HepG2 (cell line): ENCODE results near the gene PRXL2A. TPM values are rescaled to one million over a fixed set of nuclear protein-coding genes. Genes with fewer than 3 reads are reported as not detected.

Experiments
- ATF7 ChIP-seq, 2 experiments: fragments of 450-650 bp in 1 of 2; sonication (generic) in 1 of 2; formaldehyde crosslinking in 1 of 2; IDR thresholded peaks; 2 replicates each; pipeline versions ENCODE4 v1.4.0 to v1.6.1; 2016 to 2020; ENCODE audit warnings: antibody characterized with exemption in 1 of 2, mild to moderate bottlenecking in 1 of 2, missing genetic modification reagents in 1 of 2
- ATM ChIP-seq: fragments of 450-650 bp; IDR thresholded peaks from 2 replicates; pipeline ENCODE4 v1.7.1; 2017; ENCODE audit warnings: mild to moderate bottlenecking, borderline replicate concordance
- DPF2 ChIP-seq: sonication (generic); formaldehyde crosslinking; IDR thresholded peaks from 2 replicates; pipeline ENCODE4 v1.4.0; 2020; ENCODE audit warnings: mild to moderate bottlenecking, low read depth, missing genetic modification reagents, borderline replicate concordance
- FLYWCH1 ChIP-seq: sonication (generic); formaldehyde crosslinking; IDR thresholded peaks from 2 replicates; pipeline ENCODE4 v1.8.1; 2023; ENCODE audit warnings: mild to moderate bottlenecking, missing genetic modification reagents
- FOSL2 ChIP-seq: sonication (generic); formaldehyde crosslinking; IDR thresholded peaks from 2 replicates; pipeline ENCODE4 v1.4.0; 2020; ENCODE audit warnings: missing genetic modification reagents
- HNRNPLL ChIP-seq: fragments of 200-400 bp; formaldehyde crosslinking; IDR thresholded peaks from 2 replicates; pipeline ENCODE4 v1.6.1; 2017; ENCODE audit warnings: mild to moderate bottlenecking, low read depth, low read length; ENCODE audit not compliant: poor library complexity, severe bottlenecking
- HOXA5 ChIP-seq: sonication (generic); formaldehyde crosslinking; IDR thresholded peaks from 2 replicates; pipeline ENCODE4 v1.4.0; 2020; ENCODE audit warnings: missing genetic modification reagents
- MAFK ChIP-seq, 2 experiments: IDR thresholded peaks in 1 of 2; conservative IDR thresholded peaks in 1 of 2; 2 replicates each; pipeline ENCODE4 v1.6.1; 2011; ENCODE audit warnings: improper control_type of control experiment in 2 of 2, low read length in 2 of 2
- MBNL3 ChIP-seq: fragments of 250-450 bp; sonication (Bioruptor Pico); conservative IDR thresholded peaks from 2 replicates; pipeline ENCODE4 v1.8.0; 2022; ENCODE audit warnings: mild to moderate bottlenecking, inconsistent platforms
- MTA1 ChIP-seq: sonication (generic); formaldehyde crosslinking; IDR thresholded peaks from 2 replicates; pipeline ENCODE4 v1.4.0; 2020; ENCODE audit warnings: missing genetic modification reagents, mild to moderate bottlenecking, borderline replicate concordance
- NFIB ChIP-seq: sonication (generic); formaldehyde crosslinking; IDR thresholded peaks from 2 replicates; pipeline ENCODE4 v1.9.0; 2021; ENCODE audit warnings: missing genetic modification reagents, mild to moderate bottlenecking, borderline replicate concordance
- PCBP1 ChIP-seq: fragments of 200-400 bp; formaldehyde crosslinking; IDR thresholded peaks from 2 replicates; pipeline ENCODE4 v1.6.1; 2017; ENCODE audit warnings: mild to moderate bottlenecking, low read depth, low read length, borderline replicate concordance
- POLR2G ChIP-seq: fragments of 200-400 bp; formaldehyde crosslinking; IDR thresholded peaks from 2 replicates; pipeline ENCODE4 v1.6.1; 2018; ENCODE audit warnings: mild to moderate bottlenecking, low read depth, low read length, moderate library complexity
- RBM22 ChIP-seq: fragments of 200-400 bp; formaldehyde crosslinking; optimal IDR thresholded peaks from 2 replicates; pipeline ENCODE3; 2017; ENCODE audit warnings: mild to moderate bottlenecking, low read length, moderate library complexity
- RELA ChIP-seq: sonication (generic); formaldehyde crosslinking; IDR thresholded peaks from 2 replicates; pipeline ENCODE4 v1.4.0; 2020; ENCODE audit warnings: missing genetic modification reagents
- SMC3 ChIP-seq: IDR thresholded peaks from 2 replicates; pipeline ENCODE4 v1.6.1; 2011; ENCODE audit warnings: low read length, improper control_type of control experiment
- SPEN ChIP-seq: sonication (generic); formaldehyde crosslinking; IDR thresholded peaks from 2 replicates; pipeline ENCODE4 v1.5.1; 2020; ENCODE audit warnings: low read depth, mild to moderate bottlenecking, missing genetic modification reagents
- SRSF9 ChIP-seq: fragments of 200-400 bp; formaldehyde crosslinking; IDR thresholded peaks from 2 replicates; pipeline ENCODE4 v1.6.1; 2018; ENCODE audit warnings: borderline replicate concordance, mild to moderate bottlenecking, low read depth, low read length; ENCODE audit not compliant: insufficient read depth, poor library complexity, severe bottlenecking
- TSC22D2 ChIP-seq: sonication (generic); formaldehyde crosslinking; IDR thresholded peaks from 2 replicates; pipeline ENCODE4 v1.5.1; 2020; ENCODE audit warnings: missing genetic modification reagents, mild to moderate bottlenecking, borderline replicate concordance
- ZFYVE20 ChIP-seq: sonication (generic); formaldehyde crosslinking; IDR thresholded peaks from 2 replicates; pipeline ENCODE4 v1.8.0; 2023; ENCODE audit warnings: low read depth, mild to moderate bottlenecking, moderate library complexity, missing genetic modification reagents, borderline replicate concordance
- ZNF20 ChIP-seq: sonication (generic); formaldehyde crosslinking; IDR thresholded peaks from 2 replicates; pipeline ENCODE4 v1.4.0; 2020; ENCODE audit warnings: mild to moderate bottlenecking, moderate library complexity, missing genetic modification reagents
- ZNF724P ChIP-seq: sonication (generic); formaldehyde crosslinking; IDR thresholded peaks from 2 replicates; pipeline ENCODE4 v1.8.0; 2022; ENCODE audit warnings: missing genetic modification reagents, borderline replicate concordance
- ZNF781 ChIP-seq: sonication (generic); formaldehyde crosslinking; IDR thresholded peaks from 2 replicates; pipeline ENCODE4 v1.5.1; 2020; ENCODE audit warnings: borderline replicate concordance, mild to moderate bottlenecking, missing genetic modification reagents; ENCODE audit errors: not compliant biosample characterization
- ZNF841 ChIP-seq: sonication (generic); formaldehyde crosslinking; IDR thresholded peaks from 2 replicates; pipeline ENCODE4 v1.8.1; 2023; ENCODE audit warnings: missing genetic modification reagents, borderline replicate concordance
- ZSCAN9 ChIP-seq: IDR thresholded peaks from 2 replicates; pipeline ENCODE4 v1.6.1; 2016; ENCODE audit warnings: borderline replicate concordance
- polyA plus RNA-seq, 8 experiments: library from polyadenylated mRNA; depleted of rRNA in 3 of 8; stranded (reverse) in 7 of 8; unstranded in 1 of 8; fragments of >200 nt; fragmentation: Illumina TruSeq in 4 of 8; extraction: Trizol in 4 of 8; gene quantifications; 2 replicates each; pipeline versions ENCODE4 v1.2.1 to v1.2.3, GENCODE V29; 2011 to 2016; ENCODE audit warnings: low read depth in 4 of 8, missing spikeins in 1 of 8, mixed read lengths in 1 of 8; ENCODE audit not compliant: insufficient read depth in 1 of 8
- total RNA-seq, 5 experiments: library from RNA; depleted of rRNA; stranded (reverse); fragments of >200 nt; fragmentation: Illumina TruSeq; extraction: Trizol; gene quantifications; 2 replicates each; pipeline ENCODE4 v1.2.3, GENCODE V29; 2016; ENCODE audit warnings: low read depth in 1 of 5
- TF ChIP-seq, protein P1 (sequence below): sonication (generic); formaldehyde crosslinking; conservative IDR thresholded peaks from 2 replicates; pipeline ENCODE4 v1.5.0; 2020; ENCODE audit warnings: missing genetic modification reagents
- TF ChIP-seq, protein P2 (sequence below): sonication (generic); formaldehyde crosslinking; conservative IDR thresholded peaks from 2 replicates; pipeline ENCODE4 v1.4.0; 2020; ENCODE audit warnings: missing genetic modification reagents
- TF ChIP-seq, protein P3 (sequence below): sonication (generic); formaldehyde crosslinking; IDR thresholded peaks from 2 replicates; pipeline ENCODE4 v1.8.0; 2022; ENCODE audit warnings: mild to moderate bottlenecking, missing genetic modification reagents, moderate library complexity

PRXL2A gene
- total and polyA plus RNA-seq, 2 of the 13 experiments (the other 11 are each of a cell fraction or from before 2014, with no cell fraction given) = 43.9 to 79.9 TPM

- TF ChIP-seq, protein P1, sequence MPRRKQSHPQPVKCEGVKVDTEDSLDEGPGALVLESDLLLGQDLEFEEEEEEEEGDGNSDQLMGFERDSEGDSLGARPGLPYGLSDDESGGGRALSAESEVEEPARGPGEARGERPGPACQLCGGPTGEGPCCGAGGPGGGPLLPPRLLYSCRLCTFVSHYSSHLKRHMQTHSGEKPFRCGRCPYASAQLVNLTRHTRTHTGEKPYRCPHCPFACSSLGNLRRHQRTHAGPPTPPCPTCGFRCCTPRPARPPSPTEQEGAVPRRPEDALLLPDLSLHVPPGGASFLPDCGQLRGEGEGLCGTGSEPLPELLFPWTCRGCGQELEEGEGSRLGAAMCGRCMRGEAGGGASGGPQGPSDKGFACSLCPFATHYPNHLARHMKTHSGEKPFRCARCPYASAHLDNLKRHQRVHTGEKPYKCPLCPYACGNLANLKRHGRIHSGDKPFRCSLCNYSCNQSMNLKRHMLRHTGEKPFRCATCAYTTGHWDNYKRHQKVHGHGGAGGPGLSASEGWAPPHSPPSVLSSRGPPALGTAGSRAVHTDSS = no peak
- TF ChIP-seq RELA (CRISPR knock-in tag) = no peak
- TF ChIP-seq ATF7 (IDR thresholded peaks at IDR 0.05) = no peak
- TF ChIP-seq ATF7 (CRISPR knock-in tag; IDR thresholded peaks at IDR 0.05) = no peak
- no peak for TF ChIP-seq ZNF781 (CRISPR knock-in tag)
- TF ChIP-seq ZSCAN9 (CRISPR knock-in tag) = no peak
- TF ChIP-seq MBNL3 (CRISPR knock-in tag) = no peak
- TF ChIP-seq, protein P2, sequence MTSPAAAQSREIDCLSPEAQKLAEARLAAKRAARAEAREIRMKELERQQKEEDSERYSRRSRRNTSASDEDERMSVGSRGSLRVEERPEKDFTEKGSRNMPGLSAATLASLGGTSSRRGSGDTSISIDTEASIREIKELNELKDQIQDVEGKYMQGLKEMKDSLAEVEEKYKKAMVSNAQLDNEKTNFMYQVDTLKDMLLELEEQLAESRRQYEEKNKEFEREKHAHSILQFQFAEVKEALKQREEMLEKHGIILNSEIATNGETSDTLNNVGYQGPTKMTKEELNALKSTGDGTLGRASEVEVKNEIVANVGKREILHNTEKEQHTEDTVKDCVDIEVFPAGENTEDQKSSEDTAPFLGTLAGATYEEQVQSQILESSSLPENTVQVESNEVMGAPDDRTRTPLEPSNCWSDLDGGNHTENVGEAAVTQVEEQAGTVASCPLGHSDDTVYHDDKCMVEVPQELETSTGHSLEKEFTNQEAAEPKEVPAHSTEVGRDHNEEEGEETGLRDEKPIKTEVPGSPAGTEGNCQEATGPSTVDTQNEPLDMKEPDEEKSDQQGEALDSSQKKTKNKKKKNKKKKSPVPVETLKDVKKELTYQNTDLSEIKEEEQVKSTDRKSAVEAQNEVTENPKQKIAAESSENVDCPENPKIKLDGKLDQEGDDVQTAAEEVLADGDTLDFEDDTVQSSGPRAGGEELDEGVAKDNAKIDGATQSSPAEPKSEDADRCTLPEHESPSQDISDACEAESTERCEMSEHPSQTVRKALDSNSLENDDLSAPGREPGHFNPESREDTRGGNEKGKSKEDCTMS (CRISPR knock-in tag) = no peak
- TF ChIP-seq FLYWCH1 (CRISPR knock-in tag) = no peak
- TF ChIP-seq DPF2 = no peak
- TF ChIP-seq FOSL2 (CRISPR knock-in tag) = peak; percentile 17; the same call in 1 of the 2 replicates
- TF ChIP-seq MTA1 (CRISPR knock-in tag) = no peak
- no peak for TF ChIP-seq ZFYVE20
- no peak for TF ChIP-seq ZNF20 (CRISPR knock-in tag)
- TF ChIP-seq, protein P3, sequence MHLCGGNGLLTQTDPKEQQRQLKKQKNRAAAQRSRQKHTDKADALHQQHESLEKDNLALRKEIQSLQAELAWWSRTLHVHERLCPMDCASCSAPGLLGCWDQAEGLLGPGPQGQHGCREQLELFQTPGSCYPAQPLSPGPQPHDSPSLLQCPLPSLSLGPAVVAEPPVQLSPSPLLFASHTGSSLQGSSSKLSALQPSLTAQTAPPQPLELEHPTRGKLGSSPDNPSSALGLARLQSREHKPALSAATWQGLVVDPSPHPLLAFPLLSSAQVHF = no peak
- TF ChIP-seq NFIB (CRISPR knock-in tag) = no peak
- no peak for TF ChIP-seq ZNF724P (CRISPR knock-in tag)
- no peak for TF ChIP-seq ZNF841 (CRISPR knock-in tag)
- TF ChIP-seq POLR2G = no peak
- TF ChIP-seq SRSF9 = no peak
- no peak for TF ChIP-seq ATM
- TF ChIP-seq HOXA5 = no peak
- TF ChIP-seq PCBP1 = no peak
- TF ChIP-seq TSC22D2 = no peak
- TF ChIP-seq SPEN (CRISPR knock-in tag) = no peak
- no peak for TF ChIP-seq SMC3
- TF ChIP-seq HNRNPLL = no peak
- no peak for TF ChIP-seq RBM22
- peak in 1 of 2 experiments; percentile 31; a peak in 1 of 4 replicates for TF ChIP-seq MAFK (conservative IDR thresholded peaks at IDR 0.05 in 1 of 2, IDR thresholded peaks at IDR 0.05 in 1 of 2; ENCODE audit: low read length in 2 of 2)
Observed at GRCh38 chr10:80411267-80411668, 2.9 kb downstream of the PRXL2A start (continued).
